Stomach (tissue), 19 donors: Measurements from ENCODE around the gene ADGRF4. TPM values are rescaled to one million over a fixed set of nuclear protein-coding genes. Genes with fewer than 3 reads are reported as not detected.

Source experiments
- DNase-seq, 2 donors: peaks; one replicate each; pipeline versions ENCODE4 v3.0.0 to v3.0.0-alpha.2; 2013 to 2019
- H3K27ac ChIP-seq, 5 donors: fragments of 200-600 bp in 4 of 5; sonication (generic) in 4 of 5; one replicate each; pipeline ENCODE4 v1.5.1; 2013 to 2019; ENCODE audit warnings: mild to moderate bottlenecking in 1 of 5, moderate library complexity in 1 of 5
- H3K27me3 ChIP-seq, 3 donors: fragments of 200-600 bp; sonication (generic); one replicate each; pipeline ENCODE4 v1.5.1; 2017 to 2019; ENCODE audit warnings: mixed run types in 1 of 3
- H3K36me3 ChIP-seq, 4 donors: fragments of 200-600 bp; sonication (generic); 1 replicate in 3 of 4; 2 replicates in 1 of 4; pipeline ENCODE4 v1.5.1; 2016 to 2019
- H3K4me1 ChIP-seq, 4 donors: fragments of 200-600 bp; sonication (generic); one replicate each; pipeline ENCODE4 v1.5.1; 2016 to 2019
- H3K4me3 ChIP-seq, 4 donors: fragments of 200-600 bp; sonication (generic) in 3 of 4; one replicate each; pipeline ENCODE4 v1.5.1; 2016 to 2019; ENCODE audit warnings: mild to moderate bottlenecking in 1 of 4
- H3K9me3 ChIP-seq, 4 donors: fragments of 200-600 bp; sonication (generic); one replicate each; pipeline ENCODE4 v1.5.1; 2016 to 2019
- CTCF ChIP-seq, 7 experiments: fragments of 450-650 bp in 4 of 7; fragments of 200-600 bp in 3 of 7; sonication (generic) in 3 of 7; IDR thresholded peaks; one replicate each; pipeline ENCODE4 v1.5.1; 2016 to 2019; ENCODE audit warnings: antibody characterized with exemption in 7 of 7, control low read depth in 2 of 7, mild to moderate bottlenecking in 1 of 7
- EP300 ChIP-seq: sonication (generic); formaldehyde crosslinking; IDR thresholded peaks from one replicate; pipeline ENCODE4 v1.6.1; 2017; ENCODE audit warnings: antibody characterized with exemption
- POLR2A ChIP-seq, 4 donors: fragments of 450-650 bp; IDR thresholded peaks; one replicate each; pipeline ENCODE4 v1.6.1; 2016; ENCODE audit warnings: antibody characterized with exemption in 4 of 4, control low read depth in 2 of 4, mild to moderate bottlenecking in 1 of 4, moderate library complexity in 1 of 4
- POLR2AphosphoS5 ChIP-seq, 3 donors: sonication (generic); formaldehyde crosslinking; IDR thresholded peaks; one replicate each; pipeline ENCODE4 v1.6.1; 2016; ENCODE audit warnings: antibody characterized with exemption in 3 of 3
- WGBS, 5 donors: extraction: QIAGEN DNeasy Blood & Tissue Kit in 3 of 5; methylation state at CpG; one replicate each; pipeline versions ENCODE4 v1.1.5 to v1.1.7; 2013 to 2018; 5-methylcytosine and 5-hydroxymethylcytosine counted together
- intact Hi-C: fragments of 100-400 bp; cut with DNase I; formaldehyde crosslinking; loops from one replicate; pipeline ENCODE4 v1.15.1; 2023; ENCODE audit warnings: low total_unique reads
- long read RNA-seq, 10 donors: transcript quantifications; one replicate each; lab custom pipeline, GENCODE V29; 2026
- polyA plus RNA-seq, 3 donors: library from polyadenylated mRNA; stranded (reverse); fragments of 200-250 nt; gene quantifications; one replicate each; pipeline ENCODE4 v1.2.3, GENCODE V29; 2013
- total RNA-seq, 5 donors: library from RNA; depleted of rRNA; stranded (reverse); fragments of >200 nt; gene quantifications; one replicate each; pipeline versions ENCODE4 v1.1.0 to v1.2.3, GENCODE V29; 2014 to 2016
- donor health status: healthy with polysubstance abuse.
- donor health status: Bipolar disorder and iron deficiency.
- donor health status: healthy.

ADGRF4 gene
- total RNA-seq (not detected), polyA plus RNA-seq (1 to 10 TPM in 1 of 3 donors, not detected in 2; 6.5 TPM)
- long read RNA-seq, donor 1, result 0 reads
- long read RNA-seq, donor 2, result 0 reads
- long read RNA-seq, donor 3, result 0 reads
- long read RNA-seq, donor 4, result 0 reads
- long read RNA-seq, donor 5, result 0 reads
- long read RNA-seq, donor 6, result 0 reads
- long read RNA-seq, donor 7, result 0 reads
- long read RNA-seq, donor 8, result 0 reads
- long read RNA-seq, donor 9, result 0 reads
- long read RNA-seq, donor 10, result 0 reads

GRCh38 chr6:47698342-47698787 lies at the start of gene ADGRF4:
Gene ADGRF4 (plus strand): TSS chr6:47698580. CDS start chr6:47707246, 8,666 bp downstream.
- intact Hi-C loops, result no loop called here

GRCh38 chr6:47650553-47651432 lies 47.6 kb upstream of the ADGRF4 start:
- no peak for DNase-seq
- 60 to 73% (median 67%) methylated on average over 3 of the region's 3 CpGs for WGBS, 5 donors

More at GRCh38 chr6:47698342-47698787, at the start of gene ADGRF4:
- H3K27me3 ChIP-seq, result no peaks in the 10 kb centered on the region
- no peaks in the 10 kb centered on the region for H3K4me1 ChIP-seq
- DNase-seq, result no peak
- H3K4me3 ChIP-seq, result no peak within 1 kb of the TSS
- no peak within 1 kb of the TSS for H3K27ac ChIP-seq
- no peaks in the 10 kb centered on the region for H3K9me3 ChIP-seq
- H3K36me3 ChIP-seq, result no peaks in the 10 kb centered on the region
- no peak for TF ChIP-seq POLR2A (IDR thresholded peaks at IDR 0.05)
- TF ChIP-seq CTCF (IDR thresholded peaks at IDR 0.05), result no peak
- TF ChIP-seq EP300, result no peak
- 70 to 84% (median 72%) methylated on average over 5 of the region's 5 CpGs for WGBS, 5 donors

GRCh38 chr6:47651505-47651944 lies 46.9 kb upstream of the ADGRF4 start:
- no peak for TF ChIP-seq CTCF (IDR thresholded peaks at IDR 0.05)
- no peak for TF ChIP-seq POLR2A (IDR thresholded peaks at IDR 0.05)
- TF ChIP-seq POLR2AphosphoS5 (IDR thresholded peaks at IDR 0.05), result no peak
- no peak for TF ChIP-seq EP300
- no peaks in the 10 kb centered on the region for H3K36me3 ChIP-seq
- H3K9me3 ChIP-seq, result no peaks in the 10 kb centered on the region
- no peak for DNase-seq
- no peak overlapping the region for H3K4me3 ChIP-seq
- 39 to 53% (median 48%) methylated on average over 6 of the region's 6 CpGs for WGBS, 5 donors
- H3K27ac ChIP-seq, result no peak overlapping the region
- no peaks in the 10 kb centered on the region for H3K4me1 ChIP-seq
- no peaks in the 10 kb centered on the region for H3K27me3 ChIP-seq
- intact Hi-C loops, result no loop called here

More at GRCh38 chr6:47650553-47651432, 47.6 kb upstream of the ADGRF4 start:
- H3K36me3 ChIP-seq, result no peaks in the 10 kb centered on the region
- no peak overlapping the region for H3K4me3 ChIP-seq
- no peaks in the 10 kb centered on the region for H3K4me1 ChIP-seq
- TF ChIP-seq POLR2A (IDR thresholded peaks at IDR 0.05), result no peak
- no peak for TF ChIP-seq POLR2AphosphoS5 (IDR thresholded peaks at IDR 0.05)
- TF ChIP-seq EP300, result no peak
- TF ChIP-seq CTCF (IDR thresholded peaks at IDR 0.05), result no peak
- no peaks in the 10 kb centered on the region for H3K27me3 ChIP-seq
- no peaks in the 10 kb centered on the region for H3K9me3 ChIP-seq
- no peak overlapping the region for H3K27ac ChIP-seq
- intact Hi-C loops, result no loop called here

- H3K27ac ChIP-seq, result no peak overlapping the region
- H3K4me3 ChIP-seq, result no peak overlapping the region
- no peaks in the 10 kb centered on the region for H3K27me3 ChIP-seq
- no peak for DNase-seq
- no peaks in the 10 kb centered on the region for H3K9me3 ChIP-seq
- TF ChIP-seq CTCF (IDR thresholded peaks at IDR 0.05), result no peak
- no peaks in the 10 kb centered on the region for H3K36me3 ChIP-seq
- WGBS, 5 donors, result 72 to 88% (median 86%) methylated on average over 5 of the region's 5 CpGs
- intact Hi-C loops, result no loop called here
- H3K4me1 ChIP-seq, result no peaks in the 10 kb centered on the region
These were observed 44.7 kb upstream of the ADGRF4 start for GRCh38 chr6:47653706-47654105.
